Mesenchymal stem cell (in vitro differentiated cells and primary cell): ENCODE data around the gene AKT1S1.

ENCODE experiments used
- DNase-seq: peaks from one replicate; pipeline ENCODE4 v3.0.0-alpha.2; 2013
- H2AFZ ChIP-seq: one replicate; pipeline ENCODE4 v1.6.1; 2013; ENCODE audit warnings: low read depth, mild to moderate bottlenecking, control low read depth, inconsistent platforms, low read length, moderate library complexity
- H2AK5ac ChIP-seq: 2 replicates; pipeline ENCODE4 v1.6.1; 2013; ENCODE audit warnings: low read length, moderate library complexity, mild to moderate bottlenecking, inconsistent platforms; ENCODE audit not compliant: severe bottlenecking
- H2BK120ac ChIP-seq: one replicate; pipeline ENCODE4 v1.6.1; 2013; ENCODE audit warnings: low read depth, mild to moderate bottlenecking, inconsistent platforms, low read length, moderate library complexity
- H2BK12ac ChIP-seq, 2 experiments: one replicate each; pipeline ENCODE4 v1.6.1; 2013; ENCODE audit warnings: inconsistent platforms in 2 of 2, low read length in 2 of 2, mild to moderate bottlenecking in 2 of 2, moderate library complexity in 2 of 2, control low read depth in 1 of 2
- H2BK15ac ChIP-seq: one replicate; pipeline ENCODE4 v1.6.1; 2013; ENCODE audit warnings: mild to moderate bottlenecking, low read depth, inconsistent platforms; ENCODE audit not compliant: poor library complexity, severe bottlenecking
- H2BK5ac ChIP-seq: 2 replicates; pipeline ENCODE4 v1.6.1; 2013; ENCODE audit warnings: low read depth, mild to moderate bottlenecking, low read length, control low read depth, inconsistent platforms; ENCODE audit not compliant: poor library complexity, severe bottlenecking
- H3K14ac ChIP-seq, 2 experiments: one replicate each; pipeline ENCODE4 v1.6.1; 2013; ENCODE audit warnings: inconsistent platforms in 2 of 2, low read length in 2 of 2, control low read depth in 1 of 2, mild to moderate bottlenecking in 1 of 2, moderate library complexity in 1 of 2
- H3K18ac ChIP-seq, 2 experiments: one replicate each; pipeline ENCODE4 v1.6.1; 2013; ENCODE audit warnings: inconsistent platforms in 2 of 2, low read length in 2 of 2, control low read depth in 1 of 2, low read depth in 1 of 2, mild to moderate bottlenecking in 1 of 2
- H3K23ac ChIP-seq, 2 experiments: one replicate each; pipeline ENCODE4 v1.6.1; 2013; ENCODE audit warnings: inconsistent platforms in 2 of 2, low read length in 2 of 2, mild to moderate bottlenecking in 2 of 2, moderate library complexity in 2 of 2, control low read depth in 1 of 2
- H3K27ac ChIP-seq: 2 replicates; pipeline ENCODE4 v1.5.1; 2013; ENCODE audit warnings: mild to moderate bottlenecking, moderate library complexity, low read length, control low read depth, inconsistent platforms; ENCODE audit not compliant: poor library complexity, severe bottlenecking
- H3K27me3 ChIP-seq, 2 experiments: 2 replicates each; pipeline versions ENCODE4 v1.6.1 to v1.7.0; 2013; ENCODE audit warnings: low read length in 2 of 2, mild to moderate bottlenecking in 2 of 2, moderate library complexity in 2 of 2, control low read depth in 1 of 2, inconsistent platforms in 1 of 2; ENCODE audit not compliant: control insufficient read depth in 1 of 2, insufficient read depth in 1 of 2
- H3K36me3 ChIP-seq, 2 experiments: 2 replicates each; pipeline versions ENCODE4 v1.6.1 to v1.7.0; 2013; ENCODE audit warnings: low read length in 2 of 2, control low read depth in 1 of 2, inconsistent platforms in 1 of 2, low read depth in 1 of 2, mild to moderate bottlenecking in 1 of 2; ENCODE audit not compliant: insufficient read depth in 2 of 2, control insufficient read depth in 1 of 2
- H3K4ac ChIP-seq, 2 experiments: one replicate each; pipeline ENCODE4 v1.6.1; 2013; ENCODE audit warnings: inconsistent platforms in 2 of 2, low read length in 2 of 2, mild to moderate bottlenecking in 2 of 2, moderate library complexity in 2 of 2, control low read depth in 1 of 2, low read depth in 1 of 2
- H3K4me1 ChIP-seq: 2 replicates; pipeline ENCODE4 v1.6.1; 2013; ENCODE audit warnings: low read depth, low read length, control low read depth; ENCODE audit not compliant: control insufficient read depth, insufficient read depth
- H3K4me2 ChIP-seq: 2 replicates; pipeline ENCODE4 v1.6.1; 2013; ENCODE audit warnings: low read length, mild to moderate bottlenecking, inconsistent platforms; ENCODE audit not compliant: poor library complexity, severe bottlenecking
- H3K4me3 ChIP-seq, 2 experiments: 2 replicates each; pipeline versions ENCODE4 v1.5.1 to v1.7.0; 2013; ENCODE audit warnings: low read length in 2 of 2, mild to moderate bottlenecking in 2 of 2, control low read depth in 1 of 2, low read depth in 1 of 2; ENCODE audit not compliant: insufficient read depth in 1 of 2
- H3K79me1 ChIP-seq: replicated peaks from 2 replicates; pipeline ENCODE4 v1.6.1; 2013; ENCODE audit warnings: mild to moderate bottlenecking, control low read depth, low read length, inconsistent platforms; ENCODE audit not compliant: poor library complexity, severe bottlenecking
- H3K9ac ChIP-seq: 2 replicates; pipeline ENCODE4 v1.7.0; 2013; ENCODE audit warnings: mild to moderate bottlenecking, low read length, moderate library complexity
- H3K9me3 ChIP-seq: 2 replicates; pipeline ENCODE4 v1.7.0; 2013; ENCODE audit warnings: mild to moderate bottlenecking, low read length; ENCODE audit not compliant: control insufficient read depth
- H4K8ac ChIP-seq: one replicate; pipeline ENCODE4 v1.6.1; 2013; ENCODE audit warnings: inconsistent platforms, mild to moderate bottlenecking, low read length, moderate library complexity
- H4K91ac ChIP-seq: one replicate; pipeline ENCODE4 v1.6.1; 2013; ENCODE audit warnings: mild to moderate bottlenecking, low read length, inconsistent platforms
- WGBS: methylation state at CpG from one replicate; pipeline ENCODE4 v1.1.7; 2013; ENCODE audit warnings: mixed read lengths; 5-methylcytosine and 5-hydroxymethylcytosine counted together

The AKT1S1 gene

DNA sequence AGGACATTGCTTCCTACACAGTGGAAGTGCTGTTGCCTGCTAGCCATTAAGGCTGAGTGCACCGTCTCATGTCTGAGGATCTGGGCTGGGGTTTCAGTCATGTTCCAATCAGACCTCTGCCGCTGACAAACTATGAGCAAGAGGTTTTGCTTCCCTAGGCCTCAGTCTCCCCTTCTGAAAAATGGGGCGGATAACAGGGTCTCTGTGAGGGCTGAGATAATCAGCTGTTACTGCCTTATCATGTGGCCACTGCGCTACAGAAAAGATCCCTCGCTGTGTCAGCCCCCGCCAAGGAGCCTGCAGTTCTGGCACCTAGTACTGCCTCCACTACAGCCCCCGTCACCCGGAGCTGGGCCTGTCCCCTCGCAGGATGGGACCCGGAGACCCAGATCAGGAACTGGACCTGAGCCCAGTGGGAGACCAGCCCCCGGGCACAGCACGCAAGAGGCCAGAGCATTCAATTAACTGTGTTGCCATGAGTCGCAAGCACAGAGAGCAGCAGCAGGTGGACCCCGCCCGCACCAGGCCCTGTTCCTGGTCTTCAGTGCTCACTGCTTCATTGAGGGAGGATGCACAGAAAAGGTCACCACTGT, 6.8 kb downstream of the AKT1S1 start:
- Histone ChIP-seq H3K36me3 (peaks cover 31 to 54% of the 10 kb centered on the region in 2 experiments), H3K79me1 (peaks cover 25% of the 10 kb centered on the region), H4K8ac (peak overlapping the region; percentile 99), H2AK5ac (peak overlapping the region; percentile 27), H2BK120ac (no peak overlapping the region), H3K4me3 (peak overlapping the region; percentile 62 to 78), H4K91ac (peak overlapping the region; percentile 99), H3K27ac (peak overlapping the region; percentile 84), H2AFZ (peak overlapping the region; percentile 81), H3K18ac (peak overlapping the region; percentile 94), H3K9me3 (no peaks in the 10 kb centered on the region), H3K4me2 (peak overlapping the region; percentile 87), H3K23ac (peak overlapping the region in 1 of 2 experiments; percentile 98), H3K27me3 (no peaks in the 10 kb centered on the region), H2BK15ac (no peak overlapping the region), H3K9ac (peak overlapping the region; percentile 80), H2BK12ac (peak overlapping the region; percentile 41 to 91), H3K4ac (peak overlapping the region; percentile 61 to 99), H2BK5ac (no peak overlapping the region), H3K4me1 (peaks cover 44% of the 10 kb centered on the region), H3K14ac (peak overlapping the region in 1 of 2 experiments; percentile 99)
- WGBS = 94% methylated on average over 15 of the region's 15 CpGs
- DNase-seq = no peak

DNA sequence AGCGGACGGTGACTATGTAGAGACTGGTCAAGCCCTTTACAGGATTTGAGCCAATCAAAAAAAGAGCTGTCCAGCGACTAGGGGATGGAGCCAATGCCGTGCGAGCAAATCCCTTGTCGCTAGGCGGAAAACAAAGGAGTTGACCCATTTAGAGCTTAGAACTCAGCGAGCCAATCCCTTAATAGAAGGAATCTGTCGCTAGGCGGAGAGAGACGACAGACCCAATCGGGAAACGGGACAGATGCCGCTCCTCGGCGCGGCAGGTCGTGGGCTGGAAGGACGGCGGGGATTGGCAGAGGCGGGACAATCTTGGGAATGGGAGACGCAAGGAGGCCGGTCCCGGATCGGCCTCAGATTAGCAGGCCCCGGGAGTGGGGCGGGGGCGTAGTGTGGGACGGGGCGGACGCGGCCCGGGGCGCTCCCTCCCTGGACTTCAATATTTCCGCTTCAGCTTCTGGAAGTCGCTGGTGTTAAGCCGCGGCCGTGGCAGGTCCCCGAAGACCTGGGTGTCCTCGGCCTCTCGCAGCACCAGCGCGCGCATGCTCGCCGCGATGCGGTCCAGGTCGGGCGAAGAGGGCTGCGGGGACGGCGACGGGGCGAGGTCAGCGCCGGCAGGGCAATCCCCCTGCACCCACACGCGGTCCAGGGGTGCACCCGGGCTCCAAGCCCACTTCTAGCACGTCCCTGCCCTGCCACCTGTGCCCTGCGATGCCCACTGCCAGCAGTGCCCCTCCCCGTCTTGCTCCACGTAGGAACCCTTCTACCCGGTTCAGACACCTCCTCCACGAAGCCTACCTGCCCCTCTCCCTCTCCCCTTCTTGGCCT, 7.5 kb downstream of the AKT1S1 start:
- Histone ChIP-seq H3K18ac (peak overlapping the region; percentile 94), H2BK5ac (peak overlapping the region; percentile 79), H2BK15ac (peak overlapping the region; percentile 20), H3K23ac (peak overlapping the region in 1 of 2 experiments; percentile 98), H3K9ac (peak overlapping the region; percentile 80), H3K27ac (peak overlapping the region; percentile 84), H3K14ac (peak overlapping the region in 1 of 2 experiments; percentile 99), H2AK5ac (peak overlapping the region; percentile 27), H2BK12ac (peak overlapping the region; percentile 41 to 91), H2BK120ac (peak overlapping the region; percentile 69), H3K4me1 (peaks cover 40% of the 10 kb centered on the region), H3K4me2 (peak overlapping the region; percentile 87), H4K8ac (peak overlapping the region; percentile 99), H3K27me3 (no peaks in the 10 kb centered on the region), H3K9me3 (no peaks in the 10 kb centered on the region), H3K79me1 (peaks cover 21% of the 10 kb centered on the region), H2AFZ (peak overlapping the region; percentile 81), H3K4ac (peak overlapping the region; percentile 61 to 99), H4K91ac (peak overlapping the region; percentile 99), H3K4me3 (peak overlapping the region; percentile 62 to 78), H3K36me3 (peaks cover 32 to 54% of the 10 kb centered on the region in 2 experiments)
- WGBS = 2% methylated on average over 56 of the region's 67 CpGs
- peak; percentile 100 for DNase-seq

DNA sequence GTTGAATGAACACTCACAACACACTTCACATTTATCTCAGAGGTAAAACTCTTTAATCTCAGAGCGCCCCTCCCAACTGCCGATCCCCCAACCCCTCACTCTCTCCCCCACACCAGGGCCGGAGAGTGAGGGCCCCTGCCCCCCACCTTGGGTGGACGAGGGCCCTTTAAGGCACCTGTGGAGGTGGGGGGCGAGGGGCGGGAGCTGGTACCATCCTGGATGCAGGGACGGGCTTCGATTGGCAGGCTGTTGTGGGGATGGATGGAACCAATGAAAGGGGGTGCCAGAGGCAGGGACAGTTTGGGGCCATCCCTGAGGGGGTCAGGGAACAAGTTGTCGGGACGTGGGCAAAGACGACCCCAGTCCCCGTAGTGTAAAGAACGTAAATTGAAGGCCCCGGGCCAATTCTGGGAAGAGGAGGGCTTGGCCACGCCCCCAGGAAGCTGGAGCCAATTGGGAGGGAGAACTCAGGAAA, 8.1 kb downstream of the AKT1S1 start:
- Histone ChIP-seq H3K9me3 (no peaks in the 10 kb centered on the region), H3K9ac (peak overlapping the region; percentile 73), H3K36me3 (peaks cover 32 to 54% of the 10 kb centered on the region in 2 experiments), H4K8ac (peak overlapping the region; percentile 97), H3K18ac (peak overlapping the region; percentile 82 to 98), H2AFZ (peak overlapping the region; percentile 67), H3K27me3 (no peaks in the 10 kb centered on the region), H2BK15ac (peak overlapping the region; percentile 83), H3K4me3 (peak overlapping the region; percentile 41 to 71), H3K14ac (no peak overlapping the region), H2BK5ac (peak overlapping the region; percentile 80), H3K4me1 (peaks cover 35% of the 10 kb centered on the region), H4K91ac (peak overlapping the region; percentile 95), H3K79me1 (peaks cover 18% of the 10 kb centered on the region), H2BK120ac (peak overlapping the region; percentile 74), H3K4ac (peak overlapping the region; percentile 94 to 95), H3K4me2 (peak overlapping the region; percentile 73), H3K23ac (no peak overlapping the region), H3K27ac (peak overlapping the region; percentile 83), H2BK12ac (peak overlapping the region; percentile 44 to 90), H2AK5ac (no peak overlapping the region)
- 13% methylated on average over 14 of the region's 15 CpGs for WGBS
- no peak for DNase-seq
